OCI-LY3 (cell line): Measurements from ENCODE around the gene ESRRB.

ENCODE experiments used
- CTCF ChIP-seq: fragments of 200-600, 300-600 bp; sonication (generic); IDR thresholded peaks from 2 replicates; pipeline ENCODE4 v1.5.1; 2014; ENCODE audit warnings: antibody characterized with exemption, low read length, low read depth
- EZH2phosphoT487 ChIP-seq: fragments of 200-600 bp; shearing (Covaris generic); IDR thresholded peaks from 2 replicates; pipeline ENCODE4 v1.6.1; 2018; ENCODE audit warnings: antibody characterized with exemption, mixed run types, low read depth

- TF ChIP-seq EZH2phosphoT487 (no peak), CTCF (no peak)
These were observed 115.4 kb downstream of the ESRRB start for GRCh38 chr14:76491172-76491930.
